ENCODE results near the gene SLC41A3. TPM values are rescaled to one million over a fixed set of nuclear protein-coding genes. Genes with fewer than 3 reads are reported as not detected.

The SLC41A3 gene
- total and polyA plus RNA-seq, 2 of the 8 experiments (the other 6 are each of a cell fraction or from before 2014, with no cell fraction given) = 30.2 to 56.4 TPM

DNA sequence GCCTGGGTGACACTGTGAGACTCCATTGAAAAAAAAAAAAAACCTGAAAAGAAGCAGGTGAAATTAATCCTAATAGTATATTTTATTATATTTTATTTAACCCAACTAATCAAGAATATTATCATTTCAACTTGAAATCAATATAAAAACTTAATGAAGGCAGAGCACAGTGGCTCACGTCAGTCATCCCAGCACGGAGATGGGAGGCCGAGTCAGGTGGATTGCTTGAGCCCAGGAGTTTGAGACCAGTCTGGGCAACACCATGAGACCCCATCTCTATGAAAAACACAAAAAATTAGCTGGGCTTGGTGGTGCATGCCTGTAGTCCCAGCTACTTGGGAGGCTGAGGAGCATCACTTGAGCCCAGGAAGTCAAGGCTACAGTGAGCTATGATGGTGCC lies 33.3 kb upstream of the SLC41A3 start (continued):
- TF ChIP-seq CHD7 (IDR thresholded peaks at IDR 0.05; ENCODE audit: insufficient replicate concordance, low read length) = no peak
- TF ChIP-seq POU5F1 (IDR thresholded peaks at IDR 0.05; ENCODE audit: low read depth, low read length) = no peak
- TF ChIP-seq RBBP5 (IDR thresholded peaks at IDR 0.05; ENCODE audit: borderline replicate concordance, low read depth, low read length) = no peak
- no peak for TF ChIP-seq KDM5A (IDR thresholded peaks at IDR 0.05; ENCODE audit: low read length)
- no peak for TF ChIP-seq YY1 (IDR thresholded peaks at IDR 0.05; ENCODE audit: low read depth, low read length)
- TF ChIP-seq USF2 (IDR thresholded peaks at IDR 0.05; ENCODE audit: low read length) = no peak
- TF ChIP-seq SRF (IDR thresholded peaks at IDR 0.05; ENCODE audit: low read depth, low read length) = no peak
